ENCODE results near the gene OR8S1. TPM values are rescaled to one million over a fixed set of nuclear protein-coding genes. Genes with fewer than 3 reads are reported as not detected.
"Not testable (repeated sequence)": the region's sequence is repeated elsewhere in the genome, so short reads cannot be mapped to it uniquely, and the experiment has no call there.

The OR8S1 gene
- total and polyA plus RNA-seq, 2 of the 8 experiments (the other 6 are each of a cell fraction or from before 2014, with no cell fraction given), result not detected

DNA sequence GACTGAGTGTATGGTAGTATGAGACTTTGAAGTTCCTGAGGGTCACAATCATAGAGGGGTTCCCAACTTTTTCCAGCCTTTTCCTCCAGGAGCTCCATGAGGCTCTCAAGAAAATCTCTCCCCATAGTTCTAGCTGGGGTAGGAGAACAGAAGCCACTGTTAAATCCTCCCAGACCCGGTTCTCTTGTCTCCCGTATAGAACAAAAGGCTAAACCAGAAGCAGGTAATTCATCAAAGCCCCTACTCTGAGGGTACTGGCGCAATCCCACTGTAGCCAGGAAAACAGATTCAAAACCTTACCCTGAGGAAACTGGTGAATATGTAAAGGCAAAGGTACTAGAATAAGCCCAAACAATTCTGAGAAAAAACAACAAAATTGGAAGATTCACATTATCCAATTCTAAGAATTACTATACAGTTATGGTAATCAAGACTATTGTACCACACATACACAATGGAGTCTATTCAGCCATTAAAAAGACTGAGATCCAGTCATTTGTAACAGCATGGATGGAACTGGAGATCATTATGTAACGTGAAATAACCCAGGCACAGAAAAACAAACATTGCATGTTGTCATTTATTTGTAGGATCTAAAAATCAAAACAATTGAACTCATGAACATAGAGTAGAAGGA, 20.5 kb downstream of the OR8S1 start (continued):
- TF ChIP-seq KDM4A (IDR thresholded peaks at IDR 0.05; ENCODE audit: low read depth, low read length, severe bottlenecking) (no peak), SRF (IDR thresholded peaks at IDR 0.05; ENCODE audit: low read depth, low read length) (no peak), CREB1 (IDR thresholded peaks at IDR 0.05) (no peak), SIX5 (IDR thresholded peaks at IDR 0.05; ENCODE audit: low read depth, low read length) (no peak), POLR2AphosphoS5 (IDR thresholded peaks at IDR 0.05; ENCODE audit: low read depth, low read length) (no peak), SP4 (IDR thresholded peaks at IDR 0.05; ENCODE audit: low read length) (no peak), POLR2A (IDR thresholded peaks at IDR 0.05; ENCODE audit: control extremely low read depth in 1 of 2, low read depth in 2 of 2, low read length in 2 of 2) (no peak)

GRCh38 chr12:48547012-48547411, 21.6 kb downstream of the OR8S1 start:
- H2AFZ ChIP-seq (ENCODE audit: low read length); H3K9ac ChIP-seq (replicated peaks in 1 of 4; ENCODE audit: extremely low read depth in 1 of 4, low read depth in 3 of 4, low read length in 3 of 4); POLR2A ChIA-PET (ENCODE audit: partially characterized antibody); H4K20me1 ChIP-seq (replicated peaks in 1 of 2; ENCODE audit: control insufficient read depth in 1 of 2, insufficient read depth in 2 of 2, low read length in 2 of 2); H4K5ac ChIP-seq (ENCODE audit: insufficient read length, low read depth, low read length); H3K4me2 ChIP-seq (ENCODE audit: insufficient read depth in 1 of 2, low read depth in 2 of 2, low read length in 2 of 2); H4K8ac ChIP-seq (ENCODE audit: extremely low read depth, insufficient read depth, low read length); H3K27me3 ChIP-seq (replicated peaks in 1 of 4; ENCODE audit: control insufficient read depth in 3 of 4, extremely low read depth in 1 of 4, insufficient read depth in 3 of 4, low read length in 3 of 4); H3K79me2 ChIP-seq (ENCODE audit: control insufficient read depth in 1 of 2, insufficient read depth in 2 of 2, low read length in 2 of 2); H2BK5ac ChIP-seq (ENCODE audit: low read depth, low read length); H2BK12ac ChIP-seq (ENCODE audit: low read depth, low read length); H3K27ac ChIP-seq (ENCODE audit: low read depth, low read length); H3K79me1 ChIP-seq (ENCODE audit: low read depth, low read length); H2BK120ac ChIP-seq (replicated peaks; ENCODE audit: low read depth, low read length); H3K36me3 ChIP-seq (ENCODE audit: control insufficient read depth in 2 of 4, insufficient read depth in 4 of 4, low read length in 3 of 4); H3K14ac ChIP-seq (ENCODE audit: insufficient read length); H3K4me1 ChIP-seq (replicated peaks in 1 of 4; ENCODE audit: control insufficient read depth in 3 of 4, insufficient read depth in 4 of 4, low read length in 3 of 4); H3K56ac ChIP-seq (replicated peaks; ENCODE audit: insufficient read length, low read depth, low read length); H2BK20ac ChIP-seq (ENCODE audit: low read length); H3K23ac ChIP-seq (ENCODE audit: insufficient read length); H3K18ac ChIP-seq (ENCODE audit: extremely low read depth, low read length); H2AK5ac ChIP-seq (ENCODE audit: low read depth, low read length); H3K9me3 ChIP-seq (ENCODE audit: insufficient read depth in 2 of 2, low read depth in 1 of 2, low read length in 1 of 2); H2BK15ac ChIP-seq (ENCODE audit: low read length); DNase-seq (ENCODE audit: low read depth in 1 of 2, low spot score in 2 of 2); H3K4me3 ChIP-seq (ENCODE audit: extremely low read depth in 1 of 4, insufficient read depth in 2 of 4, low read depth in 3 of 4, low read length in 4 of 4); H4K91ac ChIP-seq (replicated peaks; ENCODE audit: insufficient read length, low read length); FAIRE-seq; H3K23me2 ChIP-seq (ENCODE audit: low read depth, low read length); H3K4ac ChIP-seq (replicated peaks; ENCODE audit: insufficient read length, low read depth, low read length): not testable (repeated sequence)
- CTCF ChIA-PET (ENCODE audit: partially characterized antibody), result interaction anchor here (10.3 kb wide), 1 partner anchor 71 kb away, joined by 388 read pairs; no protein-coding TSS in a partner anchor
- 80% methylated on average over 2 of the region's 3 CpGs; no CpG with 5 or more reads in 1 of the 2 experiments for WGBS, 2 experiments (ENCODE audit: extremely low coverage in 1 of 2, insufficient coverage in 1 of 2, insufficient read length in 1 of 2, insufficient replicate concordance in 2 of 2, low coverage in 1 of 2, low lambda C conversion rate in 2 of 2, missing lambda C conversion rate in 1 of 2)

Data from H1 (cell line).